Esophagus muscularis mucosa (tissue), 4 donors: ENCODE results near the gene IGFBP7. TPM values are rescaled to one million over a fixed set of nuclear protein-coding genes. Genes with fewer than 3 reads are reported as not detected.

Experiments used
- DNase-seq: peaks from one replicate; pipeline ENCODE4 v3.0.0-alpha.2; 2017; ENCODE audit errors: extremely low spot score
- H3K27ac ChIP-seq, 4 donors: fragments of 200-600 bp; sonication (generic); replicated peaks in 1 of 4; 1 replicate in 3 of 4; 2 replicates in 1 of 4; pipeline ENCODE4 v1.5.1; 2016 to 2019; ENCODE audit warnings: mild to moderate bottlenecking in 1 of 4
- H3K27me3 ChIP-seq, 4 donors: fragments of 200-600 bp; sonication (generic); one replicate each; pipeline versions ENCODE4 v1.5.1 to v1.6.0; 2016 to 2019
- H3K36me3 ChIP-seq, 4 donors: fragments of 200-600 bp; sonication (generic); one replicate each; pipeline ENCODE4 v1.5.1; 2016 to 2019
- H3K4me1 ChIP-seq, 4 donors: fragments of 200-600 bp; sonication (generic); one replicate each; pipeline ENCODE4 v1.5.1; 2016 to 2019
- H3K4me3 ChIP-seq, 4 donors: fragments of 200-600 bp; sonication (generic); 1 replicate in 2 of 4; 2 replicates in 2 of 4; pipeline ENCODE4 v1.5.1; 2016 to 2019; ENCODE audit warnings: mild to moderate bottlenecking in 4 of 4, moderate library complexity in 1 of 4
- H3K9me3 ChIP-seq, 4 donors: fragments of 200-600 bp; sonication (generic); 1 replicate in 3 of 4; 2 replicates in 1 of 4; pipeline ENCODE4 v1.5.1; 2016 to 2019
- CTCF ChIP-seq, 3 experiments: fragments of 200-600 bp in 2 of 3; fragments of 450-650 bp in 1 of 3; sonication (generic) in 2 of 3; IDR thresholded peaks; one replicate each; pipeline ENCODE4 v1.5.1; 2017 to 2019; ENCODE audit warnings: antibody characterized with exemption in 3 of 3, mild to moderate bottlenecking in 2 of 3, moderate library complexity in 1 of 3
- EP300 ChIP-seq: sonication (generic); formaldehyde crosslinking; IDR thresholded peaks from one replicate; pipeline ENCODE4 v1.6.1; 2017; ENCODE audit warnings: antibody characterized with exemption
- POLR2A ChIP-seq: fragments of 450-650 bp; IDR thresholded peaks from one replicate; pipeline ENCODE4 v1.6.1; 2017; ENCODE audit warnings: antibody characterized with exemption, moderate library complexity, mild to moderate bottlenecking, low read depth
- POLR2AphosphoS5 ChIP-seq, 2 donors: sonication (generic); formaldehyde crosslinking; IDR thresholded peaks; one replicate each; pipeline ENCODE4 v1.6.1; 2017; ENCODE audit warnings: antibody characterized with exemption in 2 of 2
- WGBS: methylation state at CpG from one replicate; pipeline ENCODE4 v1.1.5; 2018; 5-methylcytosine and 5-hydroxymethylcytosine counted together
- intact Hi-C: fragments of 100-400 bp; cut with DNase I; formaldehyde crosslinking; loops from one replicate; pipeline ENCODE4 v1.15.1; 2023
- total RNA-seq, 4 donors: library from RNA; depleted of rRNA; stranded (reverse); fragments of >200 nt; gene quantifications; one replicate each; pipeline versions ENCODE4 v1.1.0 to v1.2.1, GENCODE V29; 2016

IGFBP7 gene
- total RNA-seq, 4 donors from 2014 or later = 712 to 1,070 (median 762) TPM

- Histone ChIP-seq H3K36me3 (no peaks in the 10 kb centered on the region), H3K9me3 (no peaks in the 10 kb centered on the region), H3K4me1 (peaks cover 84 to 100% (median 94%) of the 10 kb centered on the region in 4 donors), H3K27ac (peak overlapping the region; percentile 86 to 98 (median 93)), H3K27me3 (no peaks in the 10 kb centered on the region), H3K4me3 (peak overlapping the region in 1 of 4 donors; percentile 7)
- TF ChIP-seq CTCF (IDR thresholded peaks at IDR 0.05) (no peak), EP300 (no peak), POLR2AphosphoS5 (IDR thresholded peaks at IDR 0.05) (no peak), POLR2A (no peak)
- WGBS = 42% methylated on average over 4 of the region's 4 CpGs
- intact Hi-C loops = no loop called here
- no peak for DNase-seq
These were observed 7.1 kb downstream of the IGFBP7 start for GRCh38 chr4:57103051-57103450.

- TF ChIP-seq POLR2A (no peak), CTCF (IDR thresholded peaks at IDR 0.05) (no peak), POLR2AphosphoS5 (IDR thresholded peaks at IDR 0.05) (peak; percentile 53 to 65)
- Histone ChIP-seq H3K9me3 (no peaks in the 10 kb centered on the region), H3K4me1 (peaks cover 91 to 100% (median 96%) of the 10 kb centered on the region in 4 donors), H3K4me3 (no peak overlapping the region), H3K27ac (peak overlapping the region; percentile 86 to 98 (median 93)), H3K36me3 (no peaks in the 10 kb centered on the region), H3K27me3 (no peaks in the 10 kb centered on the region)
- 21% methylated on average over 4 of the region's 4 CpGs for whole genome bisulfite sequencing
- no peak for DNase-seq
- intact Hi-C loops = no loop called here
These were observed 8.0 kb downstream of the IGFBP7 start for GRCh38 chr4:57102050-57102624.

GRCh38 chr4:57100979-57101651 lies 9.1 kb downstream of the IGFBP7 start:
- Histone ChIP-seq H3K4me3 (no peak overlapping the region), H3K4me1 (peaks cover 92 to 100% (median 96%) of the 10 kb centered on the region in 4 donors), H3K27me3 (no peaks in the 10 kb centered on the region), H3K36me3 (no peaks in the 10 kb centered on the region), H3K27ac (peak overlapping the region; percentile 86 to 98 (median 93)), H3K9me3 (no peaks in the 10 kb centered on the region)
- no peak for DNase-seq
- intact Hi-C loops = no loop called here
- WGBS = 45% methylated on average over 4 of the region's 4 CpGs
- TF ChIP-seq CTCF (IDR thresholded peaks at IDR 0.05) (no peak), POLR2AphosphoS5 (IDR thresholded peaks at IDR 0.05) (no peak), EP300 (no peak), POLR2A (no peak)

- H3K36me3 ChIP-seq = no peaks in the 10 kb centered on the region
- no peak for DNase-seq
- TF ChIP-seq POLR2A (no peak), EP300 (no peak)
- 75% methylated on average over 2 of the region's 2 CpGs for WGBS
- H3K4me3 ChIP-seq = no peak overlapping the region
- no peaks in the 10 kb centered on the region for H3K9me3 ChIP-seq
- H3K27me3 ChIP-seq = no peaks in the 10 kb centered on the region
- intact Hi-C loops = no loop called here
- H3K4me1 ChIP-seq = peaks cover 95 to 100% (median 98%) of the 10 kb centered on the region in 4 donors
- peak overlapping the region; percentile 68 to 98 (median 92) for H3K27ac ChIP-seq
These were observed 10.8 kb downstream of the IGFBP7 start for GRCh38 chr4:57099363-57099762.

GRCh38 chr4:57098941-57099340 lies 11.2 kb downstream of the IGFBP7 start:
- TF ChIP-seq CTCF (IDR thresholded peaks at IDR 0.05) (no peak), POLR2AphosphoS5 (IDR thresholded peaks at IDR 0.05) (peak in 1 of 2 donors; percentile 16), POLR2A (no peak)
- Histone ChIP-seq H3K4me1 (peaks cover 96 to 100% (median 98%) of the 10 kb centered on the region in 4 donors), H3K4me3 (no peak overlapping the region), H3K9me3 (no peaks in the 10 kb centered on the region), H3K27me3 (no peaks in the 10 kb centered on the region), H3K27ac (peak overlapping the region; percentile 68 to 98 (median 92)), H3K36me3 (no peaks in the 10 kb centered on the region)
- DNase-seq = no peak
- intact Hi-C loops = no loop called here
